HG02763 (cell line): Measurements from ENCODE around the gene MVP.
"Not testable (repeated sequence)": the region's sequence is repeated elsewhere in the genome, so short reads cannot be mapped to it uniquely, and the experiment has no call there.

Source experiments
- ATAC-seq: cut with Tn5 transposase; IDR thresholded peaks from one replicate; pipeline ENCODE4 v1.9.1; 2021; ENCODE audit warnings: mild to moderate bottlenecking, moderate library complexity; ENCODE audit not compliant: unreplicated experiment

MVP gene

GRCh38 chr16:29868396-29869009, 48.2 kb downstream of the MVP start:
- ATAC-seq: no peak

- ATAC-seq: not testable (repeated sequence)
These were observed 48.8 kb downstream of the MVP start for GRCh38 chr16:29869067-29869466.

- no peak for ATAC-seq
These were observed 51.7 kb downstream of the MVP start for GRCh38 chr16:29871822-29872546.

GRCh38 chr16:29873319-29873718, 53.1 kb downstream of the MVP start:
- no peak for ATAC-seq

- ATAC-seq: no peak
These were observed 54.9 kb downstream of the MVP start for GRCh38 chr16:29875206-29875605.

GRCh38 chr16:29876217-29876593, 55.9 kb downstream of the MVP start:
- no peak for ATAC-seq

- no peak for ATAC-seq
These were observed 56.5 kb downstream of the MVP start for GRCh38 chr16:29876594-29877249.

- ATAC-seq: no peak
These were observed 57.2 kb downstream of the MVP start for GRCh38 chr16:29877266-29877961.

- ATAC-seq: no peak
These were observed 57.9 kb downstream of the MVP start for GRCh38 chr16:29878172-29878571.

- ATAC-seq: no peak
These were observed 60.8 kb downstream of the MVP start for GRCh38 chr16:29881050-29881449.

GRCh38 chr16:29883987-29884386, 63.7 kb downstream of the MVP start:
- no peak for ATAC-seq

GRCh38 chr16:29889372-29889771, 69.1 kb downstream of the MVP start:
- ATAC-seq: not testable (repeated sequence)

- no peak for ATAC-seq
These were observed 71.5 kb downstream of the MVP start for GRCh38 chr16:29891525-29892457.

GRCh38 chr16:29892458-29892813, 72.2 kb downstream of the MVP start:
- no peak for ATAC-seq

- no peak for ATAC-seq
These were observed 73.3 kb downstream of the MVP start for GRCh38 chr16:29893553-29893952.

GRCh38 chr16:29894352-29894751, 74.1 kb downstream of the MVP start:
- no peak for ATAC-seq

GRCh38 chr16:29896841-29897240, 76.6 kb downstream of the MVP start:
- no peak for ATAC-seq

- no peak for ATAC-seq
These were observed 77.1 kb downstream of the MVP start for GRCh38 chr16:29897333-29897732.
